Activated CD8-positive, alpha-beta memory T cell treated with anti-CD3 and anti-CD28 coated beads for 36 hours (primary cell): ENCODE measurements around the gene CDKAL1. TPM values are rescaled to one million over a fixed set of nuclear protein-coding genes. Genes with fewer than 3 reads are reported as not detected.
"Not testable (repeated sequence)": the region's sequence is repeated elsewhere in the genome, so short reads cannot be mapped to it uniquely, and the experiment has no call there.

Experiments used
- CTCF ChIA-PET: fragments of 350-600 bp; sonication (Branson Sonifier 250); formaldehyde crosslinking; loops from one replicate; lab custom pipeline; 2021; ENCODE audit warnings: antibody characterized with exemption; lab: Charles Lee
- POLR2A ChIA-PET: fragments of 350-600 bp; sonication (Branson Sonifier 250); formaldehyde crosslinking; loops from one replicate; lab custom pipeline; 2021; ENCODE audit warnings: antibody characterized with exemption; lab: Charles Lee
- total RNA-seq, 2 experiments: library from RNA; stranded (reverse); gene quantifications; one replicate each; pipeline ENCODE4 v1.2.3, GENCODE V29; 2021

Gene CDKAL1
- total RNA-seq, 2 experiments from 2014 or later = 26.2 to 27.5 TPM

- ChIA-PET POLR2A (no interaction called here), CTCF (no interaction called here)
Observed at GRCh38 chr6:20716865-20717264, 182.6 kb downstream of the CDKAL1 start.

- POLR2A ChIA-PET = no interaction called here
- CTCF ChIA-PET = no interaction called here
Observed at GRCh38 chr6:20717743-20718142, 183.5 kb downstream of the CDKAL1 start.

- POLR2A ChIA-PET = no interaction called here
Observed at GRCh38 chr6:20718705-20719653, 184.7 kb downstream of the CDKAL1 start.

GRCh38 chr6:20719980-20720379 is 185.7 kb downstream of the CDKAL1 start:
- CTCF ChIA-PET = no interaction called here
- POLR2A ChIA-PET = no interaction called here

More at GRCh38 chr6:20718705-20719653, 184.7 kb downstream of the CDKAL1 start:
- CTCF ChIA-PET = no interaction called here

- POLR2A ChIA-PET, CTCF ChIA-PET: not testable (repeated sequence)
Observed at GRCh38 chr6:20721121-20721520, 186.9 kb downstream of the CDKAL1 start.

- ChIA-PET CTCF (no interaction called here), POLR2A (no interaction called here)
Observed at GRCh38 chr6:20722455-20722854, 188.2 kb downstream of the CDKAL1 start.

- POLR2A ChIA-PET = no interaction called here
- CTCF ChIA-PET = no interaction called here
Observed at GRCh38 chr6:20723236-20723635, 189.0 kb downstream of the CDKAL1 start.

- POLR2A ChIA-PET = no interaction called here
- CTCF ChIA-PET = no interaction called here
Observed at GRCh38 chr6:20724443-20725190, 190.4 kb downstream of the CDKAL1 start.

GRCh38 chr6:20725235-20725634 is 191.0 kb downstream of the CDKAL1 start:
- POLR2A ChIA-PET, CTCF ChIA-PET: not testable (repeated sequence)

- ChIA-PET POLR2A (no interaction called here), CTCF (no interaction called here)
Observed at GRCh38 chr6:20729086-20729485, 194.8 kb downstream of the CDKAL1 start.

- POLR2A ChIA-PET, CTCF ChIA-PET: not testable (repeated sequence)
Observed at GRCh38 chr6:20732362-20732761, 198.1 kb downstream of the CDKAL1 start.

- ChIA-PET CTCF (no interaction called here), POLR2A (no interaction called here)
Observed at GRCh38 chr6:20732896-20733295, 198.6 kb downstream of the CDKAL1 start.

- CTCF ChIA-PET = no interaction called here
- POLR2A ChIA-PET = no interaction called here
Observed at GRCh38 chr6:20737912-20738311, 203.7 kb downstream of the CDKAL1 start.

GRCh38 chr6:20740088-20740487 is 205.8 kb downstream of the CDKAL1 start:
- ChIA-PET CTCF (no interaction called here), POLR2A (no interaction called here)

- POLR2A ChIA-PET = no interaction called here
- CTCF ChIA-PET = no interaction called here
Observed at GRCh38 chr6:20740727-20741126, 206.5 kb downstream of the CDKAL1 start.

- CTCF ChIA-PET = no interaction called here
- POLR2A ChIA-PET = no interaction called here
Observed at GRCh38 chr6:20741490-20741889, 207.2 kb downstream of the CDKAL1 start.

- ChIA-PET POLR2A (no interaction called here), CTCF (interaction anchor here (0.9 kb wide), 1 partner anchor 33 kb away, joined by 3 read pairs; no protein-coding TSS in a partner anchor)
Observed at GRCh38 chr6:20744911-20745557, 210.8 kb downstream of the CDKAL1 start.

- CTCF ChIA-PET = interaction anchor here (0.9 kb wide), 1 partner anchor 32 kb away, joined by 3 read pairs; no protein-coding TSS in a partner anchor
- POLR2A ChIA-PET = no interaction called here
Observed at GRCh38 chr6:20746024-20746423, 211.8 kb downstream of the CDKAL1 start.

- CTCF ChIA-PET = no interaction called here
- POLR2A ChIA-PET = no interaction called here
Observed at GRCh38 chr6:20746805-20747558, 212.7 kb downstream of the CDKAL1 start.
